Measurements from ENCODE around the gene A2M.

DNA sequence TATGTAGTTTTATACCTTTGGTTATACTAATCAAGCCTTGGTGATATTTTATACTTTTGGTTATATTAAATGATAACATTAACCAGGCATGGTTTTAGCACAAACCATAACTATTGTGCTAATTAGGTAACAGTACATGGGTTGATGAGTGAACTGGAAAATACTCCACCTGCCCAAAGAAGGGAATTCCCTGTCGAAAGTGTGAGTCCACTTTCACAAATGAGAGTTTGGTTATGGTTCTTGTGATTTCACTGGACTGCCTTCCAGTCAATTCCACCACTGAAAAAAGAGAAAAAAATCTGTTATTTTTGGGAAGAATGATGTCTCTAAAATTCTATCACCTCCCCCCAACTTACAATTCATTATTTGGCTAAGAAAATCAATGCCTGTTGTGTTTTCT lies 9.7 kb downstream of the A2M start:
- TF ChIP-seq, protein P1, sequence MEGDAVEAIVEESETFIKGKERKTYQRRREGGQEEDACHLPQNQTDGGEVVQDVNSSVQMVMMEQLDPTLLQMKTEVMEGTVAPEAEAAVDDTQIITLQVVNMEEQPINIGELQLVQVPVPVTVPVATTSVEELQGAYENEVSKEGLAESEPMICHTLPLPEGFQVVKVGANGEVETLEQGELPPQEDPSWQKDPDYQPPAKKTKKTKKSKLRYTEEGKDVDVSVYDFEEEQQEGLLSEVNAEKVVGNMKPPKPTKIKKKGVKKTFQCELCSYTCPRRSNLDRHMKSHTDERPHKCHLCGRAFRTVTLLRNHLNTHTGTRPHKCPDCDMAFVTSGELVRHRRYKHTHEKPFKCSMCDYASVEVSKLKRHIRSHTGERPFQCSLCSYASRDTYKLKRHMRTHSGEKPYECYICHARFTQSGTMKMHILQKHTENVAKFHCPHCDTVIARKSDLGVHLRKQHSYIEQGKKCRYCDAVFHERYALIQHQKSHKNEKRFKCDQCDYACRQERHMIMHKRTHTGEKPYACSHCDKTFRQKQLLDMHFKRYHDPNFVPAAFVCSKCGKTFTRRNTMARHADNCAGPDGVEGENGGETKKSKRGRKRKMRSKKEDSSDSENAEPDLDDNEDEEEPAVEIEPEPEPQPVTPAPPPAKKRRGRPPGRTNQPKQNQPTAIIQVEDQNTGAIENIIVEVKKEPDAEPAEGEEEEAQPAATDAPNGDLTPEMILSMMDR (IDR thresholded peaks at IDR 0.05), result no peak
- TF ChIP-seq POLR2A (IDR thresholded peaks at IDR 0.05), result no peak

Data from adrenal gland (tissue), 5 donors.